ENCODE results near the gene TBC1D25.

Gene TBC1D25

DNA sequence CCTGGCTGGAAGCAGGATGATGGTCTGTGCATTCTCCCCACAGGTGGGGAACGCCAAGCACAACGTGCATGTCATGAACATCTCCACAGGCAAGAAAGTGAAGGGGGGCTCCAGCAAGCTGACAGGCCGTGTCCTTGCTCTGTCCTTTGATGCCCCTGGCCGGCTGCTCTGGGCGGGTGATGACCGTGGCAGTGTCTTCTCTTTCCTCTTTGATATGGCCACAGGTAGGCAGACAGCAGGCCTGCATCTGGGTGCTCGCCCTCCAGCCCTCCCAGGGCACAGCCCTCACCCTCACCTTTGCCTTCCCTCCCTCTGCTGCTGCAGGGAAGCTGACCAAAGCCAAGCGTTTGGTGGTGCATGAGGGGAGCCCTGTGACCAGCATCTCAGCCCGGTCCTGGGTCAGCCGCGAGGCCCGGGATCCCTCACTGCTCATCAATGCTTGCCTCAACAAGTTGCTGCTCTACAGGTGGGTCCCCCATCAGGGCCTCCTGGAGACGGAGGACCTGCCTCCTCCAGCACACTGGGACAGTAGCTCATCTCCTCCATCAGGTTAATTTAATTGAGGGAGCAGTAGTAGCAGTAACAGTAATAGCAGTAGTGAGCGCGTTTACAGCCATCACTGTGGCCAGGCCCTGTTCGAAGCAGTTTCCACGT is 62.4 kb downstream of the TBC1D25 start:
- no peak for DNase-seq (ENCODE audit: low read depth in 2 of 2)

DNA sequence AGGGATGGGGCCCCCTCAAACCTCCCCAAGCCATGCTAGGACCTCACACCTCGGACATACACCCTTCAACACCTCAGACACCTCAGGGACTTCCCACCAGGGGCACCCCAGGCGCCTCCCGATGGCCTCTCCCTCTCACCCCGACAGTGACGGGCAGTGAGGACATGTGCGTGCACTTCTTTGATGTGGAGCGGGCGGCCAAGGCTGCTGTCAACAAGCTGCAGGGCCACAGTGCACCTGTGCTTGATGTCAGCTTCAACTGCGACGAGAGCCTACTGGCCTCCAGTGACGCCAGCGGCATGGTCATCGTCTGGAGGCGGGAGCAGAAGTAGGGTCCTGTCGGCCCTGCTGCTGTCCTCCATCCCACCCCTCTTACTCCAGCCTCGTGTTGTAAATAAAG is 65.2 kb downstream of the TBC1D25 start:
- no peak for DNase-seq (ENCODE audit: low read depth in 2 of 2)

DNA sequence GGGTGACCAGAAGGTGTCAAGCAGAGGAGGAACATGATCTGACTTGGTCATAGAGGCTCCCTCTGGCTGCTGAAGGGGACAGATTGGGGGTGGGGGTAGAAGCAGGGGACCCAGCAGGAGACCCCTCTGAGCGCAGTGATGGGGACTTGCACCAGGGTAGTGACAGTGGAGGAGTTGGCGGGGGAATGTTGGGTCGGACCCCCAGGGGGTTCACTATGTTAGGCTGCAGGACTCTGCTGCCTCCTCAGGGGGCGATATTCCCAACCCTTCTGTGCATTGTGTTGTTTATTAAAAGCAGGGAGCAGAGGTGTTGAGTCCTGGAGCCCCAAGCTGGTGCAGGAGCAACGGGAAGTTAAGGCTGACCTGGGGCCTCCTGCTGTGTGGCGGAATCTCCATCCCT is 66.6 kb downstream of the TBC1D25 start:
- DNase-seq (ENCODE audit: low read depth in 2 of 2): no peak

DNA sequence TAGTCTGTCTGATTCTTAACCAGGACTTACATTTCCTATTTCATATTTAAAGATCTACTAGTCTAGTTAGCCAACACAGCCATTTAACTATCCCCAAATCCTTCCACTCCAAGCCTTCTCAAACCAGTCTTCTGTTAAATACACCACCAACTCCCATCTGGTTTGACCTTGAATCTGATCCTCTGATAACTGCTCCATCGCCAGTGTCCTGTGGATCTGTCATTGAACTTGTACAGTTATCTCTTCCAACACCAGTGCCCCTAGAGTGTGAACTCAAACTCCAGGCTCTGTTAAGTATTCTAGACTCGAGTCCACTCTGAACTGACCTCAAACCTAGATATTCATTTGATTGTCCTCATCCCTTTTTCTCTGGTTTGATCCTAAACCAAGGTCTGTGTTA is 72.2 kb downstream of the TBC1D25 start:
- DNase-seq (ENCODE audit: low read depth in 2 of 2): no peak

All from stimulated activated CD8-positive, alpha-beta memory T cell treated with anti-CD3 and anti-CD28 coated beads, Interleukin-7, amount 100 ng/mL, for 4 hours (primary cell).